SK-N-MC (cell line): ENCODE measurements around the gene SEC22B.
"Not testable (repeated sequence)": the region's sequence is repeated elsewhere in the genome, so short reads cannot be mapped to it uniquely, and the experiment has no call there.

Source experiments
- DNase-seq: peaks from one replicate; pipeline ENCODE4 v3.0.0-alpha.2; 2011; ENCODE audit warnings: low read depth, low spot score
- H3K27ac ChIP-seq: fragments of 200-600 bp; sonication (generic); 2 replicates; pipeline ENCODE4 v1.5.1; 2016; ENCODE audit warnings: mixed run types
- H3K36me3 ChIP-seq: fragments of 200-600 bp; sonication (generic); 2 replicates; pipeline ENCODE4 v1.6.1; 2017; ENCODE audit warnings: antibody characterized with exemption, low read length, mixed read lengths; ENCODE audit not compliant: insufficient read depth
- H3K4me3 ChIP-seq: fragments of 200-600 bp; sonication (generic); 2 replicates; pipeline ENCODE4 v1.5.1; 2016
- H3K9ac ChIP-seq: fragments of 200-600 bp; sonication (generic); 2 replicates; pipeline ENCODE4 v1.8.0; 2017; ENCODE audit warnings: mixed run types, mixed read lengths; ENCODE audit not compliant: insufficient read length
- H3K9me3 ChIP-seq: fragments of 200-600 bp; sonication (generic); 2 replicates; pipeline ENCODE4 v1.6.1; 2017; ENCODE audit warnings: low read depth, mild to moderate bottlenecking, antibody characterized with exemption, low read length, moderate library complexity, mixed read lengths
- EZH2 ChIP-seq: fragments of 200-600 bp; sonication (generic); IDR thresholded peaks from one replicate; pipeline ENCODE4 v1.6.1; 2017; ENCODE audit warnings: antibody characterized with exemption
- FOXP2 ChIP-seq: optimal IDR thresholded peaks from 2 replicates; pipeline ENCODE3; 2011; ENCODE audit warnings: mild to moderate bottlenecking, moderate library complexity; ENCODE audit not compliant: insufficient read depth; ENCODE audit errors: extremely low read length, control extremely low read depth
- POLR2AphosphoS5 ChIP-seq: IDR thresholded peaks from 2 replicates; pipeline ENCODE4 v1.6.1; 2012; ENCODE audit warnings: mild to moderate bottlenecking, low read depth, low read length, borderline replicate concordance

The SEC22B gene

GRCh38 chr1:120142512-120143263 lies 33.6 kb downstream of the SEC22B start:
- H3K9me3 ChIP-seq, H3K9ac ChIP-seq, H3K27ac ChIP-seq, DNase-seq, H3K4me3 ChIP-seq, H3K36me3 ChIP-seq: not testable (repeated sequence)

GRCh38 chr1:120141865-120142264 lies 34.5 kb downstream of the SEC22B start:
- H3K9ac ChIP-seq, H3K9me3 ChIP-seq, H3K27ac ChIP-seq, H3K36me3 ChIP-seq, DNase-seq, H3K4me3 ChIP-seq: not testable (repeated sequence)

DNA sequence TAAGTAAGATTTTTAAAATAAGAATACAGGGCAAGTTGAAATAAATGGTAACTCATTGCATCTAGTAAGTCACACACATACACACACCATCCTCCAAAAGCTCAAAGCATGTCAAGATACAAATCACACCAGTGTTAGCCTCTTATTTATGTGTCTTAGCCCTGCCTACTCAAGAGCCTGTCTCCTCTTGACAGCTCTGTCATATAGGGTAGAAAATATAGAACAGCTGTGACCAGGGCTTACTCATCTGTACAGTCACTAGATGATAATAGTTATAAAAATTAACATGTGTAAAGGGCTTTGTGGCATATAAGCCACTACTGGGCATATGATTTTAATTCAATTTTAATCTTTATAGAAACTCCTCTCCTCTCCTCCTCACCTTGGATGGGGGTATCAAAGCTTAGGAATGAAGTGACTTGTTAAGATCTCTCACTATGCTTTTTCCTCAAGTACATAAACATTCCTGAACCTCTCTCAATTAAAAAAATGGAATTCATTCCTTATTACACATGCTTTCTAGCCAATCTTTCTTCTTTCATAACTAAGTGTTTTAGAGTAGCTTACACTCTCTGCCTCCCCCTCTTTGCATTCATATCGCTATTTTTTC lies 35.6 kb downstream of the SEC22B start:
- H3K9me3 ChIP-seq, H3K36me3 ChIP-seq, H3K27ac ChIP-seq, H3K4me3 ChIP-seq, DNase-seq, H3K9ac ChIP-seq: not testable (repeated sequence)

GRCh38 chr1:120136086-120136485 lies 40.2 kb downstream of the SEC22B start:
- not testable (repeated sequence) for DNase-seq, H3K36me3 ChIP-seq, H3K9ac ChIP-seq, H3K4me3 ChIP-seq, H3K27ac ChIP-seq, H3K9me3 ChIP-seq

- H3K9ac ChIP-seq, H3K9me3 ChIP-seq, DNase-seq, H3K36me3 ChIP-seq, H3K4me3 ChIP-seq, H3K27ac ChIP-seq: not testable (repeated sequence)
These were observed 42.4 kb downstream of the SEC22B start for GRCh38 chr1:120133928-120134325.

DNA sequence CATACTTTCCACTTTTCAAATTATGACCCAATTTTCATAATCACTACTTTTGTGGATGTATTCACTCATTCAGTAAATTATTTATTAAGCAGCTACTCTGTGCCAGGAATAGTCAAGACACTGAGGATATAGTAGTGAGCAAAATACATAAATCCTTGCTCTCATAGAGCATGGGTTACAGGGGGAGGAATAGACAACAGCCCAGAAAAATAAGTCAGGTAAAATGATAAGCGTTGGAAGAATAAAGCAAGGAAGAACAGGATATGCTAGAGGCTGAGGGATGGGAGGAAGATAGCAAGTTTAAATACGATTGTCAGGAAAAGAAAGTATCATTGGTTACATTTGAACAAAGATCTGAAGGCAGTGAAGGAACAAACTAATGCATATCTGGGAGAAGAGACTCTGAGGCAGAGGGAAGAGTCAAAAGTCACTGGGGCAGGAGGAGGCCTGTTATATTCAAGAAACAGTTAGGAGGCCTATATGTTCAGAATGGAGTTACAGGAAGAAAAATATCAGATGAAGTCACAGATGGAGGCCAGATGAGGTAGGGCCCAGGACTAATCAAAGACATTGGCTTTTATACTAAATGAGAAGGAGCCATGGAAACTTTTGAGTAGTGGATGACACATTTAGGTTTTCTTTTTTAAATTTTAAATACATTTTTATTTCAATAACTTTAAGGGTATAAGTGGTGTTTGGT lies 42.9 kb downstream of the SEC22B start:
- Histone ChIP-seq H3K36me3 (no peaks in the 10 kb centered on the region), H3K9ac (no peak overlapping the region), H3K9me3 (no peaks in the 10 kb centered on the region), H3K27ac (no peak overlapping the region; the same call in 1 of the 2 replicates), H3K4me3 (no peak overlapping the region)
- TF ChIP-seq POLR2AphosphoS5 (no peak), FOXP2 (no peak), EZH2 (no peak)
- no peak for DNase-seq

DNA sequence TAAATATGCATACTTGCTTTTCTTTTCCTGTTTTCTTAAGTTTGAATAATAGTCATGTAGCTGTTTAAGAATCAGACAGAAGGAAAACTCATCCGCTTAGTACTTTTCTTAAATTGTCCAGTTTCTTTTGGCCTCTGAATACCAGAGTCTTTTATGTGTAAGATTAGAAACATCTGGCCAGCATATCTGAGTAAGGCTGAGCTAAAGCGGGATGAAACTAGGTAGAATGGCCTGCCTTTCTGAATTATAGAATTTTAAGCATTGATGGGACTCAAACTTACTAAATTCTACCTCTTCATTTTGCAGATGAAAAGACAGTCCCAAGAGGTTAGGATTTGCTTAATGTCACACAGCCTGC lies 43.9 kb downstream of the SEC22B start:
- not testable (repeated sequence) for H3K4me3 ChIP-seq, H3K36me3 ChIP-seq, DNase-seq, H3K9me3 ChIP-seq
- H3K9ac ChIP-seq, result peak overlapping the region; percentile 28
- H3K27ac ChIP-seq, result peak overlapping the region; percentile 30; the same call in 1 of the 2 replicates

- not testable (repeated sequence) for H3K4me3 ChIP-seq, H3K36me3 ChIP-seq, H3K9me3 ChIP-seq, DNase-seq
- Histone ChIP-seq H3K27ac (peak overlapping the region; percentile 30; the same call in 1 of the 2 replicates), H3K9ac (peak overlapping the region; percentile 28)
These were observed 44.5 kb downstream of the SEC22B start for GRCh38 chr1:120131611-120132405.

GRCh38 chr1:120127921-120128320 lies 48.4 kb downstream of the SEC22B start:
- not testable (repeated sequence) for H3K9ac ChIP-seq, H3K27ac ChIP-seq, H3K4me3 ChIP-seq, H3K36me3 ChIP-seq, H3K9me3 ChIP-seq, DNase-seq

GRCh38 chr1:120126216-120126615 lies 50.1 kb downstream of the SEC22B start:
- H3K4me3 ChIP-seq, H3K27ac ChIP-seq, DNase-seq, H3K9ac ChIP-seq, H3K36me3 ChIP-seq, H3K9me3 ChIP-seq: not testable (repeated sequence)

DNA sequence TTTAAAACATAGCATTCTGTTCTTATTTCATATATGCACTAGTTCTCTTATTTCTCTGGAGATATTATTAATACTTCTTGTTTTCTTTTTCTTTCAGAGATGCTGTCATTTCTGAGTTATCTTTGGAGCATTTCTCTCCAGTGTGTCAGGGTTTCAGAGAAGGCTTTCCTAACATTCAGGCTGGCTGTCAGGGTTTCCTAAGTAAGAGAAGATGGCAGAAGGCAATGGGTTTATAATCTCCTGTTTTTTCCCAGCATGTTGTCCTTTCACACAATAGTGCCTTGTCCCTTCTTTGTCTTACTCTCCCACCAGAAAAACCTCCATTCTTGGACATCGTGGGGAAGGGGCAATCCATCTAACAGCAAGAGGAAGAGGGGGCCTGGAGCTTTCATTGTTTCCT lies 51.7 kb downstream of the SEC22B start:
- H3K9me3 ChIP-seq, DNase-seq, H3K27ac ChIP-seq, H3K36me3 ChIP-seq, H3K4me3 ChIP-seq, H3K9ac ChIP-seq: not testable (repeated sequence)

DNA sequence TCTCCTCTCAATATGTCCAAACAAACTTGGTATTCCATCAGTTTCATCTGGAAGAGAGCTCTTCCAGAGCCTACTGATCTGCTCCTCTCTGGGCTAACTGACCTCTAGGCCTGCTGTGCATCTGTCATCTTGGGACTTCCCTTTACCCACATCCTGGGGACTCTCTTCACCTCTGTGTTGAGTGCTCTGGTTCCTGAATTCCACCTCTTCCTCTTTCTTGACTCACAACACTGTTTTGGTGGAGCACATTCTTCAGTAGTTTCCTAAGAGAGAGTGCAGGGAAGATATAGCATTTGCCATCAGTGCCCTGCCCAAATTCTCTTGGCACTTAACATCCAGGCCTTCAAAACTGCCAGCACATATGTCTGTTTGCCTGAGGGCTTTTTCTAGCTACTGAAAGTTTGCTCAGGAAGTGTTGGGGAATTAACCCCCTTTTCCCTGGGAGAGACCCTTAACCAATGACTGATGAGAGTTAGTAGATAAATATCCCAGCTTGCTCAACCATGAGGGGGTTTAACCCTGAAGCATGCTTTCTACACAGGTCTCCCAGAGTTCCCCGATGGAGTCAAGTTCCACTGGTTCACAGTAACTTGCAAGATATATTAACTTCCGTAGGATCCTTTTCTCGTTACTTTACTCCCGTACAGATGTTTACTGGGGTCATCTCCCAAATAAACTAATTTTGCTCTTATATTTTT lies 52.4 kb downstream of the SEC22B start:
- not testable (repeated sequence) for H3K27ac ChIP-seq, H3K9me3 ChIP-seq, H3K9ac ChIP-seq, H3K36me3 ChIP-seq, H3K4me3 ChIP-seq, DNase-seq
